Kasumi-1 (cell line): ENCODE results near the gene HIVEP3.

Source experiments
- DNase-seq, 2 experiments: peaks; one replicate each; lab custom pipeline; 2025; lab: John Stamatoyannopoulos, UW

HIVEP3 gene

GRCh38 chr1:41665962-41666917, 252.5 kb downstream of the HIVEP3 start:
- no peak for DNase-seq

- DNase-seq, result no peak
Measured at GRCh38 chr1:41664861-41665640, 253.7 kb downstream of the HIVEP3 start.

GRCh38 chr1:41663671-41664400, 254.9 kb downstream of the HIVEP3 start:
- DNase-seq, result no peak

GRCh38 chr1:41662765-41663437, 255.8 kb downstream of the HIVEP3 start:
- no peak for DNase-seq

- peak; percentile 58 to 62 for DNase-seq
Measured at GRCh38 chr1:41662061-41662764, 256.5 kb downstream of the HIVEP3 start.

GRCh38 chr1:41661428-41662060, 257.2 kb downstream of the HIVEP3 start:
- DNase-seq, result peak in 1 of 2 experiments; percentile 17

- no peak for DNase-seq
Measured at GRCh38 chr1:41660570-41661427, 257.9 kb downstream of the HIVEP3 start.

GRCh38 chr1:41659903-41660302, 258.8 kb downstream of the HIVEP3 start:
- no peak for DNase-seq

- DNase-seq, result no peak
Measured at GRCh38 chr1:41659159-41659495, 259.6 kb downstream of the HIVEP3 start.

GRCh38 chr1:41658431-41659158, 260.1 kb downstream of the HIVEP3 start:
- DNase-seq, result peak; percentile 90 to 91

GRCh38 chr1:41657679-41658295, 260.9 kb downstream of the HIVEP3 start:
- peak; percentile 29 to 38 for DNase-seq

- no peak for DNase-seq
Measured at GRCh38 chr1:41656825-41657500, 261.8 kb downstream of the HIVEP3 start.

- DNase-seq, result peak; percentile 42 to 58
Measured at GRCh38 chr1:41656068-41656467, 262.7 kb downstream of the HIVEP3 start.

- DNase-seq, result no peak
Measured at GRCh38 chr1:41655632-41656031, 263.1 kb downstream of the HIVEP3 start.

- DNase-seq, result no peak
Measured at GRCh38 chr1:41653574-41653973, 265.1 kb downstream of the HIVEP3 start.

- no peak for DNase-seq
Measured at GRCh38 chr1:41652384-41653265, 266.1 kb downstream of the HIVEP3 start.
